Activated T-cell treated with anti-CD3 and anti-CD28 coated beads, Interleukin-2, amount 50 U/mL, for 48 hours (primary cell): ENCODE results near the gene GRIK3.

Experiments
- DNase-seq, 2 experiments: peaks; one replicate each; pipeline ENCODE4 v3.0.0-alpha.2; 2020

GRIK3 gene

GRCh38 chr1:36846357-36846756 lies 188.0 kb downstream of the GRIK3 start:
- DNase-seq: no peak

DNA sequence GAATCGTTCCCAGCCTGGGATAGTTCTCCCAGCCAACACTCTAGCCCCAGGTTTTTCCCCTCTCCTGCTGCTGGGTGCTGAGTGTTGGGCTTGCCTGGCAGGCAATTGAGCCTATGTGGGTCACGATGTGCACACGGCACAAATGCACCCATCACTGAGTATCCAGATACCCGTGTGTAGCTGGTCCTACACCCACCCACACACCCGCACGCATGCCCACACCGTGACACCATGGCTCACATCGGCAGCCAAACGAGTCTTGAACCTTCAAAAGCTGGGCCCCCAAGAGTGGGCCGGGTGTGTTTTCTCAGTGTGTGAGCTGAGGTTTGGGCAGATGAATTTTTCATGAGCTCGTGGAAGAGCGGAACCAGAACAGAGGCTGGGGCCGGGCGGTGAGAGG lies 188.5 kb downstream of the GRIK3 start:
- DNase-seq: no peak

DNA sequence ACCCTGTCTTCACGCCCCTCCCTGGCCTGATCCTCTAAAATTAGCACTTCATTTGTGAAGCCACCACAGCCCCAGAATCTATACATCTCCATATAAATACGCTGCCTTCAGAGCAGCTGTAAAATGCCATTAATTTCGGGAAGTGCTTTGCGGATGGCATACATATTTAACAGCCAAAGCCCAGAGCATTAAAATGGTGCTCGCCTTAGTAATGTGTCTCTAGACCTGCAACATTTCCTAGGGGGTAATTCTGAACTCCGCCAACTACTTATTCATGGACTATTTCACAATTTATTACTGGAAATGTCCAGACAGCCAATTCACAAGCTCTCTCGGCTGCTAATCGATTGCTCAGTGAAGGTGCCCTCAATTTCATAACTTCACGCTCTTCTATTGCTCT lies 189.4 kb downstream of the GRIK3 start:
- no peak for DNase-seq

DNA sequence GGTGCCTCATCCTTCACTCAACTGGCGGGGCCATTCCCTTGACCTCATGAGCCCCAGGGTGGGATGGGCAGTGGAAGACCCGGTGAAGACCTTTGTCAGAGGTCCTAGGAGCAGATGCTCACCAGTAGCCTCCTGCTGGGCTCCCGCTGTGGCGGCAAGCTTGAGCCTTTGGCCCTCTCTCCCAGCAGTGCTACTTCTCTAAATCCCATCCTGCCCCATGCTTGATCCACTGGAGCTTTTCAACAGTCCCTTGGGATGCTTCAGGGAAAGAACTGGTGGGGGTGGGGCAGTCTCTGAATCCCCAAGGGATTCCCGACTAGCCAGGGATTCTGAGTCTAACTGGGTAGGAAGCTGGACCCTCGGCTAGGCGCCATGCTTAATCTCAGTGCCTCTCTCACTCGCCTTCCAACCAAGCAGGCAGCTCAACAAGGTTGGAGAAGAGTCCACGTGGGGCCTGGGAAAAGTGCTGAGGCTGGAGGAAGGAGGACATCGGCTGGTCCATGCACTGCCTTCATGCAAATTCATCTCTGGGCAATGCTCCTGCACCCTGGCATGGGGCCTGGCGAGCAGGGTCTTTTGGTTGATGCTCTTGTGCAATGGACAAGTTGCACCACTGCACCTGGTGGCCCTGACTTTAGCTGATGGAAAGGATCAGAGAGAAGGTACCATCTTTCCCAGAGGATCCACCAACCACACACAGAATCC lies 190.3 kb downstream of the GRIK3 start:
- DNase-seq: no peak

DNA sequence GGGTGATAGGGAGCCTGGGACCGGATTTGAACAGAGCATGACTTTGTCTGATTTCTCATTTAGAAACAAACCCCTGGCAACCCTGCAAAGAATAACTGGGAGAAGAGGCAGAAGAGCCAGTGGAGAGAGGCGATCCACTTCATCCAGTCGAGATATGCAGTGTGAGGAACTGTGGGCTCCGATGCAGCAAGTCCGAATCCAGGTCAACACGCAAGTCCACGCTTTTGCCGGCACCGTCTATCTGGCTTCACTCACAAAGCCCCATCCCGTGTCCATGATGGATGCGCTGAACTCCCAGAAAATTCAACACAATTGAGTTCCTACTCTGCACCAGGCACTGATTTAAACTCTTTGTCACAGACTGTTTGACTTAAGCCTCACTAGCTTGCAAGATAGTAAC lies 191.3 kb downstream of the GRIK3 start:
- DNase-seq: no peak

DNA sequence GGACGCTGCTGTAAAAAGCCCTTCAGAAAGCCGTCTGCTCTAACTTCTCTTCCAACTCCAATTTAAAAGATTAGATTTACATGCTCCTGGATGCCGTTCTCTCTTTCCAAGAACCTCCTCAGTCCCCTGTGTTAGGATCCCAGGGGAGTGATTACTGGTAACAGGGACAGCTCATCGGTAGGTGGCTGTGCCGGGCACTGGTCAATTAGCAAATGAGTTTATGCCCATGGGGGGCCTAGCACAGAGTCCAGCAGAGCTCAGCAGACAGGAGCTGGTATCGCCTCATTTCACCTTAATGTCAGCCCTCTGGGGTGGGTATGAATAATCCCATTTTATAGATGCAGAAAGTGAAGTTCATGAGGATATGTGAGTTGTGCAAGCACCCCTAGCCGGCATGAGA lies 191.9 kb downstream of the GRIK3 start:
- DNase-seq: no peak

DNA sequence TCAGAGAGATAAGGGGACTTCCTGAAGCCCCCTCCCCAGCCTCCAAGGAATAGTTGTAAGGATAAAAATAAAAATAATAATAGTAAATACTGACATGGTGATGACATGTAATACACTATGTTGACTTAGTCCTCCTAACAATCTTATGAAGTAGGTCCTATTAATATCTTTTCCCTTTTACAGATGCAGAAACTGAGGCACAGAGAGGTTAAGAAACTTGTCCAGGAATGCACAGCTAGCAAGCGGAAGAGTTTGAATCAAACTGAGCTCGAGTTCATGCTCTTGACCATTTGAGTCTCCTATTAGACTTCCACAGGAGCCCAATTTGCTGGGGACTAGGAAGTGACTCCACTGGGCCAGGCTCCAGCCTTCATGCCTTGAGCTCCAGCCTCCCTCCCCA lies 194.8 kb downstream of the GRIK3 start:
- DNase-seq: no peak

DNA sequence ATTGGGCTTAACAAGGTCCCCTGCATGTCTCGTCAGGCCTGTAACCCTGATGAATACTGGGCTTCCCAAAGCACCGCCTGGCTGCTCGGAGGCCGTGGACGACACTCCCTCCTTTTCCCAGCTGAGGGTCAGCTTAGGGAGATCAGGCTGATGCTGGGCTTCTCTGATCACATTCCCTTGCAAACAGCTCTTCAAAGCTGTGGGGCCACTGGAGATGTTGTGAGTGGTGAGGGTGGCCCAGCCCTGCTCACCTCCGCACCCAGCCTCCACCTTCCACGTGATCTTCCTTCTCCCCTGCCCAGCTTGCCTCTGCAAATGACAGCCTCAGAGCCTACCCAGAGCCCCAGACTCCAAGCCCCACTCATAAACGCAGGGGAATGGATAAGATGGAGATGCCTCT lies 195.4 kb downstream of the GRIK3 start:
- no peak for DNase-seq

- no peak for DNase-seq
Measured at GRCh38 chr1:36836916-36837315, 197.4 kb downstream of the GRIK3 start.

- no peak for DNase-seq
Measured at GRCh38 chr1:36836196-36836883, 198.0 kb downstream of the GRIK3 start.

- DNase-seq: no peak
Measured at GRCh38 chr1:36835696-36836095, 198.6 kb downstream of the GRIK3 start.

GRCh38 chr1:36835017-36835695 lies 199.2 kb downstream of the GRIK3 start:
- DNase-seq: no peak

DNA sequence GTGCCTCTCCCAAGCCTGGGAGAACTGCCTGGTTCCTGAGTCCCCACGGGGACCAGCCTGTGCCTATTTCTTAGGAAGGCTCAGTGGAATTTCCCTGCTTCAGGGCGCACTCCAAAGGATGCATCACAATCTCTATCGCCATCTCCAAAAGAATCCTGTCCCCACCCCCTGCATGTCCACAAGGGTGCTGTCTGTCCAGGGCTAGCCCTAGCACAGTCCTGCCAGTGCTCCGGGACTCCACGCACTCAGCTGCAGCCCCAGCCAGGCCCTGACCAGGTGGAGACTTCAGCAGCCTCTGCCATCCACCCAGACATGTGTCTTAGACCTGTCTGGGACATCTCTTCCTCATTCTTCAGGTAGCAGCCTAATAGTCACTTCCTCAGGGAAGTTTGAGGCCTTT lies 199.7 kb downstream of the GRIK3 start:
- no peak for DNase-seq

DNA sequence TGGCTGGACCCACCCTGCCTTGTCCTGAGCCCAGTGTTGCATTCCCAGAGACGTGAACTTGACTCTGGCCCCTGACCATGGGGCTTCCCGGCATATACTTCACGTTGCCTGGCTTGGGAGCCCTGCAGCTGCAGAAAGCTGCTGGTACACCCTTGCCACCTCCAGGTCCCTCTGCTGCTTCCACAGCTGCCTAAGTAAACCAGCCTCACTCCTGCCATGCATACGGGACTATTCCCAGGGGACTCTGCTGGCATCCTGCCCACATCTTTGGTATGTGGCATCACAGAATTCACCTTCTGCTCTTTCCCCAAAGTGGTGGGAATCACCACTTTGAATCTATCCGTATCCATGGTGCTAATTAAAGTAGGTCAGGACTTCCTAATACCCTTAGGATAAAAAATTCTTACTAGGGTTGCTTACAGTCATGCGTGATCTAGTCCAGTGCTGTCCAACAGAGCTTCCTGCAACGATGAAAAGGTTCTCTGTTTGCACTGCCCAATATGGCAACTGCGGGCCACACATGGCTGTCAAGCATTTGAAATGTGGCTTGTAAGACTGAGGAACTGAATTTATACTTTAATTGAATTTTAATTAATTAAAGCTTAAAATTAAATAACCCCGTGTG lies 203.0 kb downstream of the GRIK3 start:
- no peak for DNase-seq

DNA sequence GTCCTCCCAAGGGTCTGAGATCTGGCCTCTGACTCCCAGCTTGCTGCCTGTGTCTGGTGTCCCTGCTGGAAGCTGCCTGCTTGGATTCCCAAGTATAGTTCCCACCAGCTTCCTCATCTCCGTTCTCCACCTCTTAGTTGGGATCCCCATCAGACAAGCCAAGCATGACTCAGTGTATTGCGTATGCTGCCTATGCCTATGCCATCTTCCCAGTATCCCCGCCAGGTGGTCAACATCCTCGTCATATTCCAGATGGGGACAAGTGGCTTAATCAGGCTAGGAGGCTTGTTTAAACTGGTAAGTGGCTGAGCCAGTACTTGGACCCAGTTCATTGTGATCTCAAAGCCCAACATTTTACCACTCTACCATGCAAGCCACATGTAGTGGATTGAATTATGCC lies 204.4 kb downstream of the GRIK3 start:
- no peak for DNase-seq

DNA sequence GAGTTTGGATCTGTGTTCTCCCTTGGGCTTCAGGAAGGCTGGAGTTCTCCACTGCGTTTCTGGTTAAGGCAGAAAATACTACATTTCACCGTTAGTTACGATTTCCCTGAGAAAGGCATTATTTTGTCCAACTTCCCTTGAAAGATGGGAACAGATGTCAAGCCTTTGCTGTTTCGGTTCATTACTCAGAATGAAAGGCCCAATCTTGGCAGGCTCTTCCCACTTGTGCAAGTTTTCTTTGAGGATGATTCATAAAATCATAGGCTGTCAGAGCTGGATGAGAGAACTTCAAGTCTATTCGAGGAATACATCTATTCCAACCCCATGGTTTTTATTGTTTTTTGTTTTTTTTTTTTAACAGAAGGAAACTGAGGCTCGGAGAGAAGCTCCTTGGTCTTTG lies 205.2 kb downstream of the GRIK3 start:
- DNase-seq: no peak

DNA sequence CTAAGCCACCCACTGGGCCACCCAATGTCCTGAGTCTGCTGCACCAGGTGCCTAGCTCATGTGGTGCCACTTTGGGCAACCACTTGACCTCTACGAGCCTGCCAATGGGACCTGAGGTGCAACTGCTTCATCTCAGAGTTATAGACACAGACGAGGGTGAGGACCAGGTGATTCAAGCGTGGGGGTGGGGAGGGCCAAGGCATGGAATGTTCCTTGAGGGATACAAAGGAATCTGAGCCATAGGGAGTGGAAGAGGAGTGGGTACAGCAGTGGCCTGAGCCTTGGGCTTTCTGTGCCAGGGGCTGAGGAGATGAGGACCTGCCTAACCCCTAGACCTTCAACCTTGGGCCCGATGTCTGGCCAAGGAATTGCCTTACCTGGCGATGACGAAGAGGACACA lies 209.1 kb downstream of the GRIK3 start:
- no peak for DNase-seq

- no peak for DNase-seq
Measured at GRCh38 chr1:36824390-36824861, 209.9 kb downstream of the GRIK3 start.

DNA sequence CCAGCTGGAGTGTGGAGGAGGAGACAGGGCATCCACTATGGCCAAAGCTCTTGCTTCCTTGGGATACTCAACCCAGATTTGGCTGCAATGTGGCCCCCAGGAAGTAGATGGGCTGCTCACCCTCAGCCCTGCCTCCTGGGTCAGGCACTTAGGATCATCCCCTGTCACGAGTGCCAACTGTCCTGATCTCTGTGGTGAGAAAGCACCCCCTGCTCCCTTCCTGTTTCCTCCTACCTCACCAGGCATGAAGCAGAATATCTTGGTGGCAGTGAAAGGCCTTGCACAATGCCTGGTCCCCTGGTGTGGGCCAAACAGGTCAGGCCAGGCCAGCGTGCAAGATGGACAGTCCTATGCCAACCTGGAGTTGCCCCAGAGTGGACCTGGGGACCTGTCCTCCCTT lies 211.7 kb downstream of the GRIK3 start:
- no peak for DNase-seq

- DNase-seq: no peak
Measured at GRCh38 chr1:36821386-36821785, 212.9 kb downstream of the GRIK3 start.

DNA sequence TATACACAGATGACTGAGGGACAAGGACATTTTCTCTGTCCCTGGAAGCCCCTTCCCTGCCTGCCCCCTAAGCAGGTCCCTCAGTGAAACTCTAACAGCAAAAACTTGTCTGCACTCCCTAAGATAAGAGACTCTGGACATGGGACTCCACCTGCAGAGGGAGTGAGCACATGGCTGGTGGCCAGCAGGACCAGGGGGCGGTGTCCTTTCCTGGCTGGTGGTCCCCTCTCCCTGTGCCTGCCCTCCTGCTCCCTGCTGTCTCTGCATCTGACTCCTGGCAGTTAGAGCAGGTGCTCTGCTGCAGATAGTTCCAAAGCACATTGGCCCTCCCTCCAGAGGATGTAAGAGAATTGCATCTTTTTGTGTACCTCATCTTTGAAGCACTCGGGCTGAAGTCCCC lies 215.5 kb downstream of the GRIK3 start:
- DNase-seq: no peak

GRCh38 chr1:36816348-36816747 lies 218.0 kb downstream of the GRIK3 start:
- no peak for DNase-seq

DNA sequence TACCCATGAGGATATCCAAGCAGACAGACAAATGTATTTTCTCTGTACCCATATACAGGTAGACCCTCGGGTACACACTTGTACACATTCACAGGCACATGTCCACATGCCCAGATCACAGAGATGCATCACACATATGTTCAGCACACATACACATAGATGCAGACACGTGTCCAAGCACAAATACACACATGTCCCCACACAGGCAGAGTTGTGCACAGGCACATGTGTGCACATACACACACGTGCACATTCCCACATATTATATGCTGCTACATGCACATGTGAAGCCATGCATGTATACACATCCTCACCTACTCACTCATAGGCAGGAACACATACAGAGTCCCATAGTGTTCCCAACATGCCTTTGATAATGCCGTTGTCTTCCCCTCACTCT lies 219.5 kb downstream of the GRIK3 start:
- no peak for DNase-seq

DNA sequence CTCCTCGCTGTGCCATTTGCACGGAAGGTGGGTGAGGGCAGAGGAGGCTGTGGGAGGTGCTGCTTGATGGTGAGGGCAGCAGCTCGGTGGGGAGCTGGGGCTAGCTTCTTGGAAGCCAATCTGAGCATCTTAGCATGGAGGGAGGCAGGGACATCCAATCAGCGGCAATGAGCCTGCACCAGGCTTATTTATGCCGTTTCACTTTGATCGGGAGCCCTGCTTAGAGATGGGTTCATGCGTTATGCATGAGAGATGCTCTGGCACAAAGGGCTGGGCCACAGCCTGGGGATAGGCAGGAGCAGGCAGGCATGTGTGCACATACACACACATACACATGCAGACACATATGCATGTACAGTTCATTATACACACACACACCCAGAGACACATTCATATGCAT lies 220.2 kb downstream of the GRIK3 start:
- no peak for DNase-seq
